Gastroesophageal sphincter (tissue), 4 donors: ENCODE results near the gene CTNNA3. TPM values are rescaled to one million over a fixed set of nuclear protein-coding genes. Genes with fewer than 3 reads are reported as not detected.

Source experiments
- ATAC-seq: fragments of 150-250 bp; one replicate; pipeline ENCODE4 v1.9.1; 2016; ENCODE audit warnings: mild to moderate bottlenecking, moderate library complexity
- H3K27ac ChIP-seq, 4 donors: fragments of 200-600 bp; sonication (generic) in 3 of 4; 1 replicate in 3 of 4; 2 replicates in 1 of 4; pipeline ENCODE4 v1.5.1; 2016 to 2019
- H3K27me3 ChIP-seq: fragments of 200-600 bp; sonication (generic); one replicate; pipeline ENCODE4 v1.5.1; 2019
- H3K36me3 ChIP-seq, 2 donors: fragments of 200-600 bp; sonication (generic); one replicate each; pipeline ENCODE4 v1.5.1; 2019; ENCODE audit warnings: control low read depth in 1 of 2
- H3K4me1 ChIP-seq, 3 donors: fragments of 200-600 bp; sonication (generic); 1 replicate in 2 of 3; 2 replicates in 1 of 3; pipeline ENCODE4 v1.5.1; 2016 to 2019; ENCODE audit warnings: control low read depth in 2 of 3
- H3K4me3 ChIP-seq, 2 donors: fragments of 200-600 bp; sonication (generic); one replicate each; pipeline ENCODE4 v1.5.1; 2019; ENCODE audit warnings: mild to moderate bottlenecking in 1 of 2, moderate library complexity in 1 of 2
- H3K9me3 ChIP-seq, 3 donors: fragments of 200-600 bp; sonication (generic); one replicate each; pipeline ENCODE4 v1.5.1; 2017 to 2019; ENCODE audit warnings: control low read depth in 2 of 3
- CTCF ChIP-seq, 4 experiments: fragments of 200-600 bp in 2 of 4; fragments of 450-650 bp in 2 of 4; sonication (generic) in 1 of 4; IDR thresholded peaks; one replicate each; pipeline ENCODE4 v1.5.1; 2017 to 2019; ENCODE audit warnings: antibody characterized with exemption in 4 of 4, mild to moderate bottlenecking in 2 of 4, moderate library complexity in 2 of 4
- EP300 ChIP-seq: sonication (generic); formaldehyde crosslinking; IDR thresholded peaks from one replicate; pipeline ENCODE4 v1.6.1; 2017; ENCODE audit warnings: antibody characterized with exemption, mild to moderate bottlenecking
- POLR2A ChIP-seq, 2 donors: fragments of 450-650 bp; IDR thresholded peaks; one replicate each; pipeline ENCODE4 v1.6.1; 2017; ENCODE audit warnings: antibody characterized with exemption in 2 of 2, mild to moderate bottlenecking in 2 of 2, moderate library complexity in 1 of 2
- POLR2AphosphoS5 ChIP-seq: sonication (generic); formaldehyde crosslinking; IDR thresholded peaks from one replicate; pipeline ENCODE4 v1.6.1; 2017; ENCODE audit warnings: antibody characterized with exemption
- WGBS, 2 donors: methylation state at CpG; one replicate each; pipeline ENCODE4 v1.1.5; 2018; ENCODE audit warnings: low coverage in 1 of 2; 5-methylcytosine and 5-hydroxymethylcytosine counted together
- total RNA-seq, 4 donors: library from RNA; depleted of rRNA; stranded (reverse); fragments of >200 nt; gene quantifications; one replicate each; pipeline ENCODE4 v1.1.0, GENCODE V29; 2016

Gene CTNNA3
- total RNA-seq, 4 donors from 2014 or later, result 5.1 to 22.0 (median 13.8) TPM

GRCh38 chr10:66246177-66246576, 1449.8 kb downstream of the CTNNA3 start:
- no peaks in the 10 kb centered on the region for H3K4me1 ChIP-seq
- H3K27me3 ChIP-seq, result no peaks in the 10 kb centered on the region
- no peak overlapping the region for H3K4me3 ChIP-seq
- no peaks in the 10 kb centered on the region for H3K36me3 ChIP-seq
- ATAC-seq, result no peak
- H3K27ac ChIP-seq, result no peak overlapping the region
- peaks cover 0 to 16% (median 0%) of the 10 kb centered on the region in 3 donors for H3K9me3 ChIP-seq
- WGBS, 2 donors, result 100% methylated on average over 1 of the region's 1 CpG; no CpG with 5 or more reads in 1 of the 2 donors
- TF ChIP-seq CTCF (IDR thresholded peaks at IDR 0.05) (no peak), EP300 (no peak), POLR2AphosphoS5 (no peak), POLR2A (IDR thresholded peaks at IDR 0.05) (no peak)

- 70% methylated on average over 2 of the region's 4 CpGs; no CpG with 5 or more reads in 1 of the 2 donors for WGBS, 2 donors
- H3K36me3 ChIP-seq, result no peaks in the 10 kb centered on the region
- no peak for TF ChIP-seq CTCF (IDR thresholded peaks at IDR 0.05)
- no peak for TF ChIP-seq POLR2A (IDR thresholded peaks at IDR 0.05)
- TF ChIP-seq EP300, result no peak
- TF ChIP-seq POLR2AphosphoS5, result no peak
- H3K4me1 ChIP-seq, result no peaks in the 10 kb centered on the region
- no peak for ATAC-seq
- H3K4me3 ChIP-seq, result no peak overlapping the region
- H3K27ac ChIP-seq, result no peak overlapping the region
- no peaks in the 10 kb centered on the region for H3K27me3 ChIP-seq
- H3K9me3 ChIP-seq, result peaks cover 0 to 16% (median 0%) of the 10 kb centered on the region in 3 donors
Observed at GRCh38 chr10:66244953-66245352, 1451.0 kb downstream of the CTNNA3 start.

GRCh38 chr10:66242885-66243284, 1453.1 kb downstream of the CTNNA3 start:
- peaks cover 0 to 9% (median 0%) of the 10 kb centered on the region in 3 donors for H3K9me3 ChIP-seq
- H3K27ac ChIP-seq, result no peak overlapping the region
- no peak for ATAC-seq
- H3K27me3 ChIP-seq, result no peaks in the 10 kb centered on the region
- no peaks in the 10 kb centered on the region for H3K36me3 ChIP-seq
- no peak for TF ChIP-seq EP300
- TF ChIP-seq POLR2A (IDR thresholded peaks at IDR 0.05), result no peak
- H3K4me1 ChIP-seq, result no peaks in the 10 kb centered on the region
- H3K4me3 ChIP-seq, result no peak overlapping the region
- WGBS, 2 donors, result 67 to 74% methylated on average over 1 of the region's 1 CpG

GRCh38 chr10:66239062-66239461, 1456.9 kb downstream of the CTNNA3 start:
- Histone ChIP-seq H3K4me1 (no peaks in the 10 kb centered on the region), H3K36me3 (no peaks in the 10 kb centered on the region), H3K9me3 (no peaks in the 10 kb centered on the region), H3K27me3 (no peaks in the 10 kb centered on the region), H3K4me3 (no peak overlapping the region), H3K27ac (no peak overlapping the region)
- ATAC-seq, result no peak
- TF ChIP-seq EP300 (no peak), CTCF (IDR thresholded peaks at IDR 0.05) (no peak), POLR2A (IDR thresholded peaks at IDR 0.05) (no peak), POLR2AphosphoS5 (no peak)

- no peaks in the 10 kb centered on the region for H3K4me1 ChIP-seq
- no peak for ATAC-seq
- TF ChIP-seq CTCF (IDR thresholded peaks at IDR 0.05) (no peak), EP300 (no peak), POLR2A (IDR thresholded peaks at IDR 0.05) (no peak), POLR2AphosphoS5 (no peak)
- WGBS, 2 donors, result 73 to 80% methylated on average over 2 of the region's 2 CpGs
- no peaks in the 10 kb centered on the region for H3K9me3 ChIP-seq
- H3K36me3 ChIP-seq, result no peaks in the 10 kb centered on the region
- no peaks in the 10 kb centered on the region for H3K27me3 ChIP-seq
- no peak overlapping the region for H3K4me3 ChIP-seq
- no peak overlapping the region for H3K27ac ChIP-seq
Observed at GRCh38 chr10:66238343-66238742, 1457.7 kb downstream of the CTNNA3 start.
